Mesenchymal stem cell (in vitro differentiated cells and primary cell): ENCODE results near the gene MAN1B1.

ENCODE experiments used
- DNase-seq: peaks from one replicate; pipeline ENCODE4 v3.0.0-alpha.2; 2013
- H2AFZ ChIP-seq: one replicate; pipeline ENCODE4 v1.6.1; 2013; ENCODE audit warnings: low read depth, mild to moderate bottlenecking, control low read depth, inconsistent platforms, low read length, moderate library complexity
- H2AK5ac ChIP-seq: 2 replicates; pipeline ENCODE4 v1.6.1; 2013; ENCODE audit warnings: low read length, moderate library complexity, mild to moderate bottlenecking, inconsistent platforms; ENCODE audit not compliant: severe bottlenecking
- H2BK120ac ChIP-seq: one replicate; pipeline ENCODE4 v1.6.1; 2013; ENCODE audit warnings: low read depth, mild to moderate bottlenecking, inconsistent platforms, low read length, moderate library complexity
- H2BK12ac ChIP-seq, 2 experiments: one replicate each; pipeline ENCODE4 v1.6.1; 2013; ENCODE audit warnings: inconsistent platforms in 2 of 2, low read length in 2 of 2, mild to moderate bottlenecking in 2 of 2, moderate library complexity in 2 of 2, control low read depth in 1 of 2
- H2BK15ac ChIP-seq: one replicate; pipeline ENCODE4 v1.6.1; 2013; ENCODE audit warnings: mild to moderate bottlenecking, low read depth, inconsistent platforms; ENCODE audit not compliant: poor library complexity, severe bottlenecking
- H2BK5ac ChIP-seq: 2 replicates; pipeline ENCODE4 v1.6.1; 2013; ENCODE audit warnings: low read depth, mild to moderate bottlenecking, low read length, control low read depth, inconsistent platforms; ENCODE audit not compliant: poor library complexity, severe bottlenecking
- H3K14ac ChIP-seq, 2 experiments: one replicate each; pipeline ENCODE4 v1.6.1; 2013; ENCODE audit warnings: inconsistent platforms in 2 of 2, low read length in 2 of 2, control low read depth in 1 of 2, mild to moderate bottlenecking in 1 of 2, moderate library complexity in 1 of 2
- H3K18ac ChIP-seq, 2 experiments: one replicate each; pipeline ENCODE4 v1.6.1; 2013; ENCODE audit warnings: inconsistent platforms in 2 of 2, low read length in 2 of 2, control low read depth in 1 of 2, low read depth in 1 of 2, mild to moderate bottlenecking in 1 of 2
- H3K23ac ChIP-seq, 2 experiments: one replicate each; pipeline ENCODE4 v1.6.1; 2013; ENCODE audit warnings: inconsistent platforms in 2 of 2, low read length in 2 of 2, mild to moderate bottlenecking in 2 of 2, moderate library complexity in 2 of 2, control low read depth in 1 of 2
- H3K27ac ChIP-seq: 2 replicates; pipeline ENCODE4 v1.5.1; 2013; ENCODE audit warnings: mild to moderate bottlenecking, moderate library complexity, low read length, control low read depth, inconsistent platforms; ENCODE audit not compliant: poor library complexity, severe bottlenecking
- H3K27me3 ChIP-seq, 2 experiments: 2 replicates each; pipeline versions ENCODE4 v1.6.1 to v1.7.0; 2013; ENCODE audit warnings: low read length in 2 of 2, mild to moderate bottlenecking in 2 of 2, moderate library complexity in 2 of 2, control low read depth in 1 of 2, inconsistent platforms in 1 of 2; ENCODE audit not compliant: control insufficient read depth in 1 of 2, insufficient read depth in 1 of 2
- H3K36me3 ChIP-seq, 2 experiments: 2 replicates each; pipeline versions ENCODE4 v1.6.1 to v1.7.0; 2013; ENCODE audit warnings: low read length in 2 of 2, control low read depth in 1 of 2, inconsistent platforms in 1 of 2, low read depth in 1 of 2, mild to moderate bottlenecking in 1 of 2; ENCODE audit not compliant: insufficient read depth in 2 of 2, control insufficient read depth in 1 of 2
- H3K4ac ChIP-seq, 2 experiments: one replicate each; pipeline ENCODE4 v1.6.1; 2013; ENCODE audit warnings: inconsistent platforms in 2 of 2, low read length in 2 of 2, mild to moderate bottlenecking in 2 of 2, moderate library complexity in 2 of 2, control low read depth in 1 of 2, low read depth in 1 of 2
- H3K4me1 ChIP-seq: 2 replicates; pipeline ENCODE4 v1.6.1; 2013; ENCODE audit warnings: low read depth, low read length, control low read depth; ENCODE audit not compliant: control insufficient read depth, insufficient read depth
- H3K4me2 ChIP-seq: 2 replicates; pipeline ENCODE4 v1.6.1; 2013; ENCODE audit warnings: low read length, mild to moderate bottlenecking, inconsistent platforms; ENCODE audit not compliant: poor library complexity, severe bottlenecking
- H3K4me3 ChIP-seq, 2 experiments: 2 replicates each; pipeline versions ENCODE4 v1.5.1 to v1.7.0; 2013; ENCODE audit warnings: low read length in 2 of 2, mild to moderate bottlenecking in 2 of 2, control low read depth in 1 of 2, low read depth in 1 of 2; ENCODE audit not compliant: insufficient read depth in 1 of 2
- H3K79me1 ChIP-seq: replicated peaks from 2 replicates; pipeline ENCODE4 v1.6.1; 2013; ENCODE audit warnings: mild to moderate bottlenecking, control low read depth, low read length, inconsistent platforms; ENCODE audit not compliant: poor library complexity, severe bottlenecking
- H3K9ac ChIP-seq: 2 replicates; pipeline ENCODE4 v1.7.0; 2013; ENCODE audit warnings: mild to moderate bottlenecking, low read length, moderate library complexity
- H3K9me3 ChIP-seq: 2 replicates; pipeline ENCODE4 v1.7.0; 2013; ENCODE audit warnings: mild to moderate bottlenecking, low read length; ENCODE audit not compliant: control insufficient read depth
- H4K8ac ChIP-seq: one replicate; pipeline ENCODE4 v1.6.1; 2013; ENCODE audit warnings: inconsistent platforms, mild to moderate bottlenecking, low read length, moderate library complexity
- H4K91ac ChIP-seq: one replicate; pipeline ENCODE4 v1.6.1; 2013; ENCODE audit warnings: mild to moderate bottlenecking, low read length, inconsistent platforms
- WGBS: methylation state at CpG from one replicate; pipeline ENCODE4 v1.1.7; 2013; ENCODE audit warnings: mixed read lengths; 5-methylcytosine and 5-hydroxymethylcytosine counted together

MAN1B1 gene

DNA sequence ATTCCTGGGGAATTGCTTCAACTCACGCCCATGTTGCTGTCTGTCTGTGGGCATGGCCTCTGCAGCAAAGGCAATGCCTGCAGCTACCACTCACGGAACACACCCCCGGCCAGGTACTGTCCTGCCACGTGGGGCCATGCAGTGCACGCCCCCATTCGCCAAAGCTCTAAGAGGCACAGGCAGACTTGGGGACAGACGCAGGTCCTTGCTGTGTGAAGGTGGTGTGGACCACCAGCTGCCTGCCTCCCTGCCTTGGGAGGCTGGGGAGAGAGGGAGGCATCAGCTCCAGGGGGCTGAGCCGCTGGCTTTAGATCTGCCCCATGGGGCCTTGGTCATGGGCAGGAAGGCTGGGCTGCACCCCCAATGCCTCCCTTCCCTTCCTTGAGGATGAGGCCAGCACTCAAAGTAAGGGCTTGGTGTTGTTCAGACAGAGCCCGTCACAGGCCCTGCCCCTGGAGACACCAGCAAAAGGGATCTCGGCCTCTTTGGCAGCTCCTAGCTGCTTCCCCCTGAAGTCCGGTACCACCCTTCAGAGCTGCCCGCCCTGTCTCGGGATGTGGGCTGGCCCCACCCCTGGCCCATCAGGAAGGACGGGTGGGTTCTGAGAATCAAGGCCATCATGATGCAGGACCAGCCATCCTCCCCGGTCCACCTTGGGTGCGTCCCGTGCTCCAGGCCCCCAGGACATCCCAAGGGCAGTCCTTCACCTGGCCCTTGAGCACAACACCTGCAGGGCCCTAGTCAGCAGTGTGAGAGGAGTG lies 54.4 kb downstream of the MAN1B1 start:
- Histone ChIP-seq H2BK15ac (no peak overlapping the region), H2BK5ac (no peak overlapping the region)
- WGBS, result 77% methylated on average over 16 of the region's 17 CpGs

DNA sequence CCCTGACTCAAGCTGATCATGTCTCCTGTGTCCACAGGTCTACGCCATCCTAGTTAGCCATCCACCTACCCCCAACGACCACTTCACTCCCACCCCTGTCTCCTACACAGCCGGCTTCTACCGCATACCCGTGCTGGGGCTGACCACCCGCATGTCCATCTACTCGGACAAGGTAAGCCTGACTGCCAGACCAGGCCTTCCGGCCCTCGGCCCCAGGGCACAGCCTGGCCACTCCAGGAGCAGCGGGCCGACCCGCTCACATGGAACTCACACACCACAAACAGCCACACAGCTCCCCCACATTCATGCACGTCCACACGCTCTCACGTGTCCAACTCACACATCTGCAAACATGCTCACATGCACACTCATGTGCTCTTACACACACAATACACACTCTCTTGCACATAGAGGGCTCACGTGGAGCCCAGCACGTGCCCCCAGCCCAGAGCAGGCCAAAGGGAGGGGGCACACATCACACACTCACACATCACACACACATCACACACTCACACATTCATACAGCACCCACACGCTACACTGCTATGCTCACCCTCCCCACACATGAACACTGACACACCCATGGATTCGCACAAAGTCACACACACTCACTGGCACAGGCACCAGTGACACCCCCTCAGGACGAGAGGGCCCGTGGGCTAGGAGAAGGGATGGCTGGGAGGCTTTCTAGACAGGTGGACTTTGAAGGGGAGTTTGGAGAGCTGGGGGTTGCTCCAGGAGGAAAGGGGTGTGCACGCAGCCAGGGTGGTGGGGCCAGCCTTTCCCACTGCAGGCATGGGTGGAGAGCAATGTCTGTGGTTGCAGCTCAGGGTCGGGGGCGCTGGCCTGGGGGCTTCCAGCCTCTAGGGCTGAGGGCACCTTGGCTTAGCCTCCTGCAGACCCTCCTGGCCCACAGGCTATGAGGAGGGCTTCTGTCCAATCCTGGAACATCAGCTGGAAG lies 55.5 kb downstream of the MAN1B1 start:
- Histone ChIP-seq H2AK5ac (no peak overlapping the region), H4K8ac (no peak overlapping the region), H3K79me1 (no peaks in the 10 kb centered on the region), H4K91ac (no peak overlapping the region), H2BK12ac (no peak overlapping the region), H3K4me3 (no peak overlapping the region), H2AFZ (no peak overlapping the region), H3K27ac (no peak overlapping the region), H3K4me1 (peaks cover 12% of the 10 kb centered on the region), H3K27me3 (peaks cover 59 to 69% of the 10 kb centered on the region in 2 experiments), H3K4ac (no peak overlapping the region), H3K23ac (no peak overlapping the region), H2BK15ac (no peak overlapping the region), H2BK120ac (no peak overlapping the region), H3K36me3 (peaks cover 0 to 8% of the 10 kb centered on the region in 2 experiments), H2BK5ac (no peak overlapping the region), H3K14ac (no peak overlapping the region), H3K9me3 (no peaks in the 10 kb centered on the region), H3K18ac (no peak overlapping the region), H3K4me2 (no peak overlapping the region), H3K9ac (no peak overlapping the region)
- WGBS, result 73% methylated on average over 24 of the region's 24 CpGs
- no peak for DNase-seq

More for the DNA sequence above, 54.4 kb downstream of the MAN1B1 start:
- Histone ChIP-seq H2AK5ac (no peak overlapping the region), H4K8ac (no peak overlapping the region), H3K4me1 (peaks cover 10% of the 10 kb centered on the region), H3K4ac (no peak overlapping the region), H3K9me3 (no peaks in the 10 kb centered on the region), H3K27me3 (peaks cover 70 to 77% of the 10 kb centered on the region in 2 experiments), H3K9ac (no peak overlapping the region), H3K14ac (no peak overlapping the region), H3K4me2 (no peak overlapping the region), H4K91ac (no peak overlapping the region), H3K4me3 (no peak overlapping the region), H3K18ac (no peak overlapping the region), H2BK120ac (no peak overlapping the region), H3K27ac (no peak overlapping the region), H2AFZ (no peak overlapping the region), H3K79me1 (no peaks in the 10 kb centered on the region), H3K23ac (no peak overlapping the region), H2BK12ac (no peak overlapping the region), H3K36me3 (peaks cover 0 to 8% of the 10 kb centered on the region in 2 experiments)
- no peak for DNase-seq

DNA sequence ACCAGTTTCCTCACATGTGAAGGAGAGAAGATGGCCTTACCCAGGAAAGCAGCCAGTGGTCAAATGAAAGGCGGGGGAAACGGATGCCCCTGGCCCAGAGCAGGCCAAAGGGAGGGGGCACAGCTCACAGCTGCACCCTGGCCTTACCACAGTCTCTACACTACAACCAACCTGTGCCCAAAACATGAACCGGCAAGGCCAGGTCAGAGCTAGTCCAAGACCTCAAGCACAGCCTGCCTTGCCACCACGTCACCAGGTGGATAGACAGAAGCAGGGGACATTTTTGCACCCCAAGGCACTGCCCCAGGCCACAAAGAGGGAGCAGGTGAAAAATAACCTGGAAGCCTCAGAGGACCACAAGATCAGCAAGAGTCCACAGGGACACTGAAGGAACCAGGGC lies 56.7 kb downstream of the MAN1B1 start:
- Histone ChIP-seq H3K4me2 (no peak overlapping the region), H3K4ac (no peak overlapping the region), H3K18ac (no peak overlapping the region), H4K8ac (no peak overlapping the region), H3K23ac (no peak overlapping the region), H3K36me3 (peaks cover 0 to 8% of the 10 kb centered on the region in 2 experiments), H2BK15ac (no peak overlapping the region), H3K79me1 (no peaks in the 10 kb centered on the region), H2AFZ (no peak overlapping the region), H3K9me3 (no peaks in the 10 kb centered on the region), H3K27me3 (peaks cover 47 to 66% of the 10 kb centered on the region in 2 experiments), H2BK120ac (no peak overlapping the region), H4K91ac (no peak overlapping the region), H3K4me3 (no peak overlapping the region), H2BK12ac (no peak overlapping the region), H2AK5ac (no peak overlapping the region), H3K14ac (no peak overlapping the region), H3K4me1 (peaks cover 14% of the 10 kb centered on the region), H2BK5ac (no peak overlapping the region), H3K9ac (no peak overlapping the region), H3K27ac (no peak overlapping the region)
- DNase-seq, result no peak
- WGBS, result 82% methylated on average over 4 of the region's 4 CpGs
